ENCODE data around the gene SHB. TPM values are rescaled to one million over a fixed set of nuclear protein-coding genes. Genes with fewer than 3 reads are reported as not detected.

Gene SHB
- total RNA-seq, 1 donor from 2014 or later, result 20.9 TPM

DNA sequence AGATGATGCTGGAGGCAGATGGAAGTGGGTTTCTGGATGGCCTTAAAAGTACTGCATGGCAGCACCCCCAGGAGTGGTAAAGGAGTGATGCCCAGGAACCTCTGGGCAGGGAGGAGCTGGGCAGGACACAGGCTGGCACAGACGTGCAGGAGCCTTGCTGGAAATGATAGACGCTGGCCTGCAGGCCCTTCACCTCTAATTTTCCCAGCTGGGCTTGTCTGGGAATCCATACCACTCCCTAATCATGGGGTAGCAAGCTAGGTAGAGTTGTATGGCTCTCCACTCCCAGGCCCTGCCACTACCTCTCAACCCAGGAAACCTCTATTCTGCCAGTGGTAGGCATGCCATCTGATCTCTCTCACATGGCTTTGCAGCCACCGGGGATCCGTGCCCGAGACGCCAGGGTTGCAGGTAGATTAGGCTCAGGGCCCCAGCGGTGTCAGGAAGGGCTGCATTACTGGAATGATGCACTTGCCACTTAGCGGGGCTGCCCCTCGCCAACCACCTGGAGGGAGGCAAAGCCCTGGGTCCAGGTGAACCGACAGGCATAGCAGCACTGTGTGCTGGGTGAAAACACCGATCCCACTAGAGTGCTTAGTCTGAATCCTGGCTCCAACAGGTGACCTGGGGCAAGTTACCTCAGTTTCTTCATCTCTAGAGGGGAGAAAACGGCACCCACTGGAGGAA is 85.5 kb downstream of the SHB start:
- intact Hi-C loops (cut with DNase I), result no loop called here
- no peak for TF ChIP-seq POLR2A (IDR thresholded peaks at IDR 0.05)
- TF ChIP-seq POLR2AphosphoS5 (IDR thresholded peaks at IDR 0.05; ENCODE audit: insufficient read depth in 1 of 2, low read depth in 1 of 2), result no peak
- no peak for TF ChIP-seq CTCF (IDR thresholded peaks at IDR 0.05)
- Histone ChIP-seq H3K4me1 (peaks cover 13% of the 10 kb centered on the region), H3K27me3 (no peaks in the 10 kb centered on the region), H3K27ac (no peak overlapping the region), H3K4me3 (no peak overlapping the region), H3K9me3 (no peaks in the 10 kb centered on the region), H3K36me3 (no peaks in the 10 kb centered on the region)
- no peak for DNase-seq (ENCODE audit: extremely low spot score in 2 of 2)

DNA sequence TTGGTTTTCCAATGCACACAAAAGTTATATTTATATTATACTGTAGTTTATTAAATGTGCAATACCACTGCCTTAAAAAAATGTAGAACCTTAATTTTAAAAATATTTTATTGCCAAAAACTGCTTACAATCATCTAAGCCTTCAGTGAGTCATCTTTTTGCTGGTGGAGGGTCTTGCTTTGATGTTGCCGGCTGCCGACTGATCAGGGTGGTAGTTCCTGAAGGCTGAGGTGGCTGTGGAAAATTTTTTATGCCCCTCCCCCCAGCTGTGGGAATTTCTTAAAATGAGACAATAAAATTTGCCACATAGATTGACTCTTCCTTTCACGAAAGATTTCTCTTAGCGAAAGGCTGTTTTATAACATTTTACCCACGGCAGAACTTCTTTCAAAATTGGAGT is 89.2 kb downstream of the SHB start:
- intact Hi-C loops (cut with DNase I), result no loop called here
- no peak for TF ChIP-seq POLR2AphosphoS5 (IDR thresholded peaks at IDR 0.05; ENCODE audit: insufficient read depth in 1 of 2, low read depth in 1 of 2)
- no peak for TF ChIP-seq CTCF (IDR thresholded peaks at IDR 0.05)
- no peak for TF ChIP-seq POLR2A (IDR thresholded peaks at IDR 0.05)
- Histone ChIP-seq H3K4me1 (peaks cover 16% of the 10 kb centered on the region), H3K27me3 (no peaks in the 10 kb centered on the region), H3K9me3 (no peaks in the 10 kb centered on the region), H3K27ac (no peak overlapping the region), H3K4me3 (no peak overlapping the region), H3K36me3 (no peaks in the 10 kb centered on the region)
- no peak for DNase-seq (ENCODE audit: extremely low spot score in 2 of 2)

DNA sequence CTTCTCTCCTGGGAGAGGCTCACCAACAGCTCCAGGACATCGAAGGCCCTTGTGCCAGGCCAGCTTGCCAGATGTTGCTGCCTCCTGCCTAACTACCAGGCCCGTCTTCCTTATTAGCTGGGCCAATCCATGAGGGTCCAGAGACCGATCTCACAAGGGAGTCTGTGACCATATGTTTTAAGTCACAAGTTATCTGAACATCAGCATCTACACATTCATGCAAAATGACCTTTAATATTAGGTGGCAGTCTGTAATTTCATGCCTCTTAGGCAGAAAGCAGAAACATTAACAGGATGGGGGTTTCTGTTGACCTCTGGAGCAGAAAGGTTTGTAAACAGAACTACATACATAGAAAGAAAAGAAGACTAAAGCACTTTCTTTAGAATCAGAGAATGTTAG is 90.0 kb downstream of the SHB start:
- Histone ChIP-seq H3K4me3 (no peak overlapping the region), H3K9me3 (no peaks in the 10 kb centered on the region), H3K27me3 (no peaks in the 10 kb centered on the region), H3K27ac (no peak overlapping the region), H3K4me1 (peaks cover 13% of the 10 kb centered on the region), H3K36me3 (no peaks in the 10 kb centered on the region)
- TF ChIP-seq POLR2AphosphoS5 (IDR thresholded peaks at IDR 0.05; ENCODE audit: insufficient read depth in 1 of 2, low read depth in 1 of 2) (no peak), CTCF (IDR thresholded peaks at IDR 0.05) (no peak)
- DNase-seq (ENCODE audit: extremely low spot score in 2 of 2), result no peak
- intact Hi-C loops (cut with DNase I), result no loop called here

GRCh38 chr9:37978481-37978864 is 90.6 kb downstream of the SHB start:
- Histone ChIP-seq H3K9me3 (no peaks in the 10 kb centered on the region), H3K27me3 (no peaks in the 10 kb centered on the region), H3K4me1 (peaks cover 13% of the 10 kb centered on the region), H3K27ac (no peak overlapping the region), H3K36me3 (no peaks in the 10 kb centered on the region), H3K4me3 (no peak overlapping the region)
- intact Hi-C loops (cut with DNase I), result no loop called here
- no peak for DNase-seq (ENCODE audit: extremely low spot score in 2 of 2)
- TF ChIP-seq POLR2AphosphoS5 (IDR thresholded peaks at IDR 0.05; ENCODE audit: insufficient read depth in 1 of 2, low read depth in 1 of 2) (no peak), POLR2A (IDR thresholded peaks at IDR 0.05) (no peak), CTCF (IDR thresholded peaks at IDR 0.05) (no peak)

DNA sequence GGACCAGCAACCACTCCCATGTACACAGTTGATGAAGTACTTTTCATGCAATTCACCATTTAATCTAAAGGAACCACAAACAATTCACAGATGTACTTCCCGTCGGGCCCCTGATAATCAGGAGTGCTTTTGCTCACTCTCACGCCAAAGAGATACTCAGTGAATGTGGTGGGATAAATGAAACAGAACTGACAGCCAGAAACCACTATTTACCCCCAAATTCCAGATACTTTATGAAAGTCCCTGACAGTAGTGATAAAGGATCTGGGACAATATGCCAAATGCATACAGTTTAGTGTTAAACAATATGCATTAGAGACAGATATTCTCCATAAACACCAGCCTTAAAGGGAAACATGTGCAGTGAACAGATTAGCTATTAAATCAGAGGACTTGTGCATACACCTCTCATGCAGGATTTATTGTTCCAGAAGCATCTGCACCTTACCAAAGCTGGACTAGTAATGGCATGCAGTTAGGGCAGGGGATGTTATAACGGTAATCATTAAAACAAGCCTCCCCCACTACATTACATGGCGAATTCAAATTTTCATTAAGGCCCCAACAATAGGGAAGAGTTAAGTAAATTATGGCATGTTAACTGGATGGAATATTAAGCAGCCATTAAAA is 91.1 kb downstream of the SHB start:
- no peak overlapping the region for H3K4me3 ChIP-seq
- H3K36me3 ChIP-seq, result no peaks in the 10 kb centered on the region
- DNase-seq (ENCODE audit: extremely low spot score in 2 of 2), result no peak
- H3K27ac ChIP-seq, result no peak overlapping the region
- no peaks in the 10 kb centered on the region for H3K27me3 ChIP-seq
- intact Hi-C loops (cut with DNase I), result no loop called here
- no peak for TF ChIP-seq CTCF (IDR thresholded peaks at IDR 0.05)
- no peak for TF ChIP-seq POLR2AphosphoS5 (IDR thresholded peaks at IDR 0.05; ENCODE audit: insufficient read depth in 1 of 2, low read depth in 1 of 2)
- TF ChIP-seq POLR2A (IDR thresholded peaks at IDR 0.05), result no peak
- H3K9me3 ChIP-seq, result no peaks in the 10 kb centered on the region
- peaks cover 13% of the 10 kb centered on the region for H3K4me1 ChIP-seq
